GM19372 (cell line): Measurements from ENCODE around the gene EN2.

ENCODE experiments used
- ATAC-seq: cut with Tn5 transposase; IDR thresholded peaks from one replicate; pipeline ENCODE4 v1.9.1; 2021; ENCODE audit warnings: mild to moderate bottlenecking, low read depth, moderate library complexity; ENCODE audit not compliant: unreplicated experiment

The EN2 gene

DNA sequence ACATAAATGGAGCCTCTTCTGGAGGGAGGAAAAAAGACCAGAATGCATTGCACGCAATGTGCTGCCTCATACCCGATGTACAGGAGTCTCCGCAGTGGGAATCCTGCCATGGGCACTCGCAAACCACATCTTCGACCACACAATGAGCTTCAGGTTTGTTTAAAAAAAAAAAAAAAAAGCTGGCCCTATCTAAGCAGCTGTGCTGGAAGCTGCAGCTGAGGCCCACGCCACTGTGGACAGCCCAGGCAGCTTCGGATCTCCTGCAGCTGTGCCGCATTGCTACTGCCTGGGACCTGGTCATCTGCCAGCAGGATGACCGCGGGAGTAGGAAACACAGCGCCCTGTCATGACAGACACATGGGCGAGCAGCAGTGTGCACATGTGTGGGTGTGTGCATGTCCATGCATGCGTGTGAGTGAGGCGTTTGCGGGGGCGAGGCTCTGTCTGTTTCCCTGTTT lies 26.0 kb downstream of the EN2 start:
- no peak for ATAC-seq

- no peak for ATAC-seq
These were observed 26.8 kb downstream of the EN2 start for GRCh38 chr7:155484483-155485399.

DNA sequence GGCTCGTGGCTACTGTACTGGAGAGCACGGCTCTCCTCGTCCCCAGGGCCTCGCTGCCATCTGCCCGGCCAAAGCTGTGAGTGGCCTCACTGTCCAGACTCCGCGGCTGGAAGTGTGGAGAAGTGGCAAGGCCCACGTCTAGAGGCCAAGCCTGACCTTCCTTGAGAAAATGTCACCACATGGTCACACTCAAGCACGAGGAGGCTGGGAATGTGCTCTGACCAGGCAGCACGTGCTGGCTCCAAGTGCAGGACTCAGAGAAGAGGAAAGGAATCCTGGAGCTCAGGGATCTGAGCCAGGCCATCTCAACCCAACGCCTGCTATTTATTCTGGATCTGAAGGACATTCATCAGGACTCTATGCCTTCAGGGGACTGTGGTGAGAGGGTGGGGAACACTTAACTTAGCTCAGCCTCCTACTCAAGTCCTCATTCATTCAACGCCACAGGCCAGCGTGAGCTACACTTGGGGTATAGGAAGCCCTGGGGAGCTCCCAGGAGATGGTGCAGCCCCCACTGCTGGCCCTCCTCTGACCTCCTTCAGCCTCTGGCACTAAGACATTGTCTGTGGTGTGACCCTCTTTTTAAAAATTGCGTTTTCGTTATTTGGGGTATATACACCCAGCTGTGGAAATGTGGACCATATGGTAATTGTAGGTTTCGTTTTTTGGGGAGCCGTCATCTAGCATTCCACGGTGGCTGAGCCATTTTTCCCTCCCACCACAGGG lies 29.0 kb downstream of the EN2 start:
- no peak for ATAC-seq

- no peak for ATAC-seq
These were observed 29.9 kb downstream of the EN2 start for GRCh38 chr7:155487509-155488482.

DNA sequence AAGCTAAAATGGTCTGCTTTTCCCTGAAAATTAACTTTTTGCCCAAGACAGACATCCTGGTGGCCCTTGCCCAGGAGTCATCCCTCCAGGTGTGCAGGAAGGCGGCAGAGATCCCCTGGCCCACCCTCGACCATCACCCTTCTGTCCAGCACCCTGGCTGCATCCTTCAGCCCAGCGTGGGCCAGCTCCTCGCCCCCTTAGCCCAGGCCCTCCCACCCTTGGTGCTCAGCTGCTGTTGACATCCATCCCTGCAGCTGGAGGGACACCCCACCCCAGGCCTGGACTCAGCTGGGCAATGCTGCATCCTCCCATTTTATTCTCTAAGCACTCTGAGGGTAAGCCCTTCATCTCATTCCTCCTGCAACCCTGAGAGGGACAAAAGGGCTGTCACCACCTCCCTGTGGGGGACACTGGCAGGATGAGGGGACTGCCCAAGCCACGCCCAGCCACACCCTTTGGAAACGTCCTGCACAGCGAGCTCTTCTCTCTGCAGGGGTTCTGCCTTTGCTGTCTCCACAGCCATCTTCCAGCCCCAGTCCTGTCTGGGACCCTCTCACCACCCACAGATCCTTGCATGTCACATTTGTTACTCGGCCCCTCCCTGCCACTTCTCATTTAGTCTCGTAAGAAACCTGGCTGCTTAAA lies 30.7 kb downstream of the EN2 start:
- no peak for ATAC-seq

DNA sequence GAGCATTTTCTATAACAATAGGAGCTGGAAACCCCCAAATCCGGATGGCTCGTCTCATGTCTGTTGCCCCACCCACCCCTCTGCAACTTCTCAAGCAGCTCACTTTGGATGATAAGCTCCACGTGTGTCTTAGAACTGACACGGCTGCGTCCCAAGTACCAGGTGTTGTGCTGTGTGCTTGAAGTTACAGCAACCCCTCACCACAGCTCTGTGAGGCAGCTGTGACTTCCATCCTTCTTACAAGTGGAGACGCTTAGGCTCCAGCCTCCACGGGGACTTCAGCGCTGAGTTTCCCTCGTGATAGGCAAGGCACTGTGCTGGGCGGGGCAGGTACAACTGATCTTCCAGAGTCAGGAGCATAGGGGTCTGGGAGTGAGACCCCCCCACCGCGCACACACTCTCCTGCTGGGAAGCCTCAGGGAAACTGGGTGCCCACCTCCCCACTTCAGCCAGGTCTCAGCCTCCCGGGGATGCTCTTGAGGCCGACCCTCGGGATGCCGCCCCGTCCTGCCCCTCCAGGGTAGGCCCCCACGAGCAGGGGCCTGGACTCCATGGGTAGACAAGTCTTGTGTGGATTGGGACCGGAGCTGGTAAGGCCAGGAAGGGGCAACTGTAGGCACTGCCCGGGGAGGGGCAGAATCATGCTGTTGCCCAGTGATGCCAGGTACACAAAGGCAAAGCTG lies 31.4 kb downstream of the EN2 start:
- no peak for ATAC-seq

DNA sequence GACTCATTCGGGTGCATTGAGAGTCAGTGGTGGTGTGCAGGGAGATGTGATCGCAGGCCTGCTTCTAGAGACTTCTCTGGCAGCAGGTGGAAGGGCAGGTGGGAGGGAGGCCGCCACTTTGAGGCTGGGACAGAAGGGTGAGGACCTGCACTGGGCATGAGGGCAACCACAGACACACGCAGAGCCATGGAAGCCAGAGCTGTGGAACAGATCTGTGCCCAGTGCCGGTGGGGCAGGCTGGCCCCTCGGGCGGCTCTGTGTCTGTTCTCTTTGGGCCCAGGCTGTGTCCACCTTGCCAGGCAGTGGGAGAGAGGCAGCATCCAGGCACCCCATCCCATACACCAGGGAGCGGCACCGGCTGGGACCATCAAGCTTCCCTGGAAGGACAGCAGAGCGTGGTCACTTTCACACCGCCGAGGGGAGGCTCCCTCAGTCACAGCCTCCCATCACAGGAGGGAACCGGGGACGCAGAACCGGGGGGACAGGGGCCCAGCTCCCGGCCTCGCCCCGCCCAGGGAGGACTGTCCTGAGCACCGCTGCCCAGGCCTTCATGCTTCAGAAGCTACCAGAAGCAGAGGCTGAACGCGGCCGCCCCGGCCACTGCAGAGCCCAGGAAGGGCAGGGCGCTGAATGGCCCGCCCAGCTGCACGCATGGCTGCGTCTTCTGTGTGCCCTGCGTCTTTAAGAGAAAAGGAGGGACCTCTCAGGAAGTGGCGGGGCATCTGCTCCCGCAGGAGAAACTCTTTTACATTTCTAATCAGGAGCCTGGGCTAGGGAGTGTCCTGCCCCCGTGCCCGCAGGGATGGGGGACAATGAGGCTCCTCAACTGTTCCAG lies 32.1 kb downstream of the EN2 start:
- ATAC-seq: peak; percentile 42

DNA sequence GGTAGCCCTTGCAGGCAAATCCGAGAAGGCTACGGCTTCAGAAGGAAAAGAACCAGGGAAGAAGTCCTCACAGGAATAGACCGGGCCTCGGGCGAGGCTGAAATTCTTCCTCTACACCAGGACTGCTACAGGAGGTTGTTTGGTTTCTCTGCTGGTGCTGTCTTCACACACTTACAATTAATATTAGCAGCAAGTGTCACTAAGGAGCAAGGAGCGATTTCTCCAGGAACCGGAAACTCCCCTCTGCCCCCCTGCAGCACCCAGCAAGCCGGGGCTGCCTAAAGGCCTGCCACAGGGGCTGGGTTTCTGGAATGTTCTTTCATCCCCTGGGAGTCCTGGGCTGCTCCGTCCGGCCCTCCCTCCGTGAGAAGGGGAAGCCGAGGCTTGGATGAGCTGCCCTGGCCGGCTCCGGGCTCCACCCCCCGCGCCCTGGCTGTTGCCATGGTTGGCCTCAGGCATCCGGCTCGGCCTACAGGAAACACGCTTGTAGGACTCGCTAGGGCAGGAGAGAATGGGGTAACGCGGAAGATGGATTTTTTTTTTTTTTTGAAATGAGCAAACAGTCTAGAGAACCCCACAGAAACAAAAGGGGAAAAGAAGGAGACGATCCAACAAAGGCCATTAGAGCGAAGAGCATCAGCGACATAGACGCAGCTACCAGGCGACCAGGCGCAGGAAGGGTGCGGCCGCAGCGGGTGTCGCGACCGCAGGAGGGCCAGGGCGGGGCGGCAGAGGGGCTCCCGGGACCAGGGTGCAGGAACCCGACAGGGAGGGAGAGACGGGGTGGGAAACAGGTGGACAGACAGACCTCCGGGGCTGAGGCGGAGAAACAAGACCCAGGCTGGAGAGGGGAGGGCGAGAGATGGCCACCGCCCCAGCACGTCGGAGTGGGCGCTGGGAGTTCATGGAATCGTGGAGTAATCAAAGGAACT lies 33.0 kb downstream of the EN2 start:
- peak; percentile 88 for ATAC-seq

GRCh38 chr7:155491812-155492211 lies 33.9 kb downstream of the EN2 start:
- ATAC-seq: no peak

- ATAC-seq: no peak
These were observed 36.0 kb downstream of the EN2 start for GRCh38 chr7:155493744-155494538.

- ATAC-seq: no peak
These were observed 36.6 kb downstream of the EN2 start for GRCh38 chr7:155494551-155494950.

GRCh38 chr7:155495440-155496248 lies 37.7 kb downstream of the EN2 start:
- no peak for ATAC-seq

GRCh38 chr7:155496267-155497005 lies 38.5 kb downstream of the EN2 start:
- no peak for ATAC-seq

DNA sequence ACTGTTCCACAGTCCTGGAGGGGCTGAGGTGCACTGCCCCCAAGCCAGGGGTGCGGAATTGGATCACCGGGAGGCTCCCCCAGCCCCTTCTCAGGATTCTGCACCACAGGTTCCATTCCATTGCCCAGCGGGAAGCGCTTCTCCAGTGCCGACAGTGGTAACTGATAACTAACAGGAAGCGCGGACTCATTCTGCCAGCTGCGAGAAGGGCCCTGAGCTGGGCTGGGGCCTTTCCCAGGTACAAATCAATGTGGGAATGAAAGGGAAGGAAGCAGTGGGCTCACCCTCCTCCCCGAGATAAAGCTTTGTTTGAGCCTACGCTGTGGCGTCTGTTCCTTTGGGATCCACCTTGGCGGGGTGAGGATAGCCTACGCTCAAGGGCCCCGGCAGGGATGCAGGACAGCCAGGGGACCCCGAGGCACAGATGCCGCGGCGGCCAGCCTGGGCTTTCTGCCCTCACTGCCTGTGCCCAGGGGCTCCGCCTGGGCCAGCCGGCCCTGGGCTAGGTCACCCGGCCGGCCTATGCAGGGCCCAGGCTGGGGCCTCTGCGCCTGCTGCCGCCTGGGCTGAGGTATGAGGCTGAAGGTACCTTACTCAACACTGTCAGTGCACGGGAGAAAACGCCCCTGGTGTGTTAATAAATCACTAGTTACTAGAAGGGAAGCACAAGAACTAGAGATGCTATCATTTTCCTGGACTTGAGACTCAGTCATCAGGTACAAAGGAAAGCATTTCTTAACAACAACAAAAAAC lies 39.4 kb downstream of the EN2 start:
- ATAC-seq: no peak

GRCh38 chr7:155505422-155505793 lies 47.5 kb downstream of the EN2 start:
- no peak for ATAC-seq
